Glutamatergic neuron (in vitro differentiated cells): ENCODE data around the gene ZDHHC24. TPM values are rescaled to one million over a fixed set of nuclear protein-coding genes. Genes with fewer than 3 reads are reported as not detected.

ENCODE experiments used
- DNase-seq: peaks from one replicate; pipeline ENCODE4 v3.0.0; 2022
- H3K27ac Mint-ChIP-seq: one replicate; pipeline ENCODE4 v1.8.0; 2020; ENCODE audit warnings: mild to moderate bottlenecking, mixed read lengths, inconsistent platforms; ENCODE audit not compliant: unreplicated experiment
- H3K27me3 Mint-ChIP-seq: one replicate; pipeline ENCODE4 v1.8.0; 2020; ENCODE audit warnings: mild to moderate bottlenecking, moderate library complexity, mixed read lengths, inconsistent platforms; ENCODE audit not compliant: unreplicated experiment
- H3K36me3 Mint-ChIP-seq: one replicate; pipeline ENCODE4 v1.8.0; 2020; ENCODE audit warnings: mild to moderate bottlenecking, mixed read lengths, inconsistent platforms; ENCODE audit not compliant: unreplicated experiment
- H3K4me1 Mint-ChIP-seq: one replicate; pipeline ENCODE4 v1.8.0; 2020; ENCODE audit warnings: mild to moderate bottlenecking, low read depth, mixed read lengths, inconsistent platforms; ENCODE audit not compliant: unreplicated experiment
- H3K4me3 Mint-ChIP-seq: one replicate; pipeline ENCODE4 v1.8.0; 2020; ENCODE audit warnings: mild to moderate bottlenecking, mixed read lengths, inconsistent platforms; ENCODE audit not compliant: unreplicated experiment
- H3K9me3 Mint-ChIP-seq: one replicate; pipeline ENCODE4 v1.8.0; 2020; ENCODE audit warnings: mild to moderate bottlenecking, moderate library complexity, mixed read lengths, inconsistent platforms; ENCODE audit not compliant: unreplicated experiment
- CTCF ChIP-seq: fragments of 200-600 bp; sonication (generic); IDR thresholded peaks from one replicate; pipeline ENCODE4 v1.5.0; 2021; ENCODE audit not compliant: partially characterized antibody, unreplicated experiment
- total RNA-seq: library from RNA; stranded (reverse); fragmentation: NEBNext Ultra II Directional; extraction: Animal tissue kit (Norgen Biotek cat#: 25700); gene quantifications from one replicate; pipeline ENCODE4 v1.2.1, GENCODE V29; 2021; ENCODE audit not compliant: unreplicated experiment

ZDHHC24 gene
- total RNA-seq, 1 donor from 2014 or later, result 11.5 TPM

- no peak for DNase-seq
- Mint-ChIP-seq H3K4me3 (no peak overlapping the region), H3K36me3 (peaks cover 4% of the 10 kb centered on the region), H3K27me3 (peaks cover 12% of the 10 kb centered on the region), H3K9me3 (peaks cover 13% of the 10 kb centered on the region), H3K27ac (no peak overlapping the region), H3K4me1 (peaks cover 12% of the 10 kb centered on the region)
- TF ChIP-seq CTCF, result no peak
Observed at GRCh38 chr11:66539870-66540213, 6.0 kb downstream of the ZDHHC24 start.

- peaks cover 11% of the 10 kb centered on the region for H3K27me3 Mint-ChIP-seq
- H3K4me3 Mint-ChIP-seq, result no peak overlapping the region
- TF ChIP-seq CTCF, result no peak
- no peak overlapping the region for H3K27ac Mint-ChIP-seq
- no peak for DNase-seq
- peaks cover 10% of the 10 kb centered on the region for H3K4me1 Mint-ChIP-seq
- peaks cover 1% of the 10 kb centered on the region for H3K36me3 Mint-ChIP-seq
- H3K9me3 Mint-ChIP-seq, result peaks cover 11% of the 10 kb centered on the region
Observed at GRCh38 chr11:66539170-66539869, 6.5 kb downstream of the ZDHHC24 start.

GRCh38 chr11:66532784-66533183 lies 13.1 kb downstream of the ZDHHC24 start:
- DNase-seq, result no peak
- no peak for TF ChIP-seq CTCF
- peaks cover 7% of the 10 kb centered on the region for H3K27me3 Mint-ChIP-seq
- H3K4me1 Mint-ChIP-seq, result no peaks in the 10 kb centered on the region
- no peaks in the 10 kb centered on the region for H3K9me3 Mint-ChIP-seq
- no peak overlapping the region for H3K27ac Mint-ChIP-seq
- no peak overlapping the region for H3K4me3 Mint-ChIP-seq
- no peaks in the 10 kb centered on the region for H3K36me3 Mint-ChIP-seq

GRCh38 chr11:66531841-66532240 lies 14.0 kb downstream of the ZDHHC24 start:
- Mint-ChIP-seq H3K27ac (no peak overlapping the region), H3K27me3 (peaks cover 4% of the 10 kb centered on the region), H3K9me3 (no peaks in the 10 kb centered on the region), H3K36me3 (no peaks in the 10 kb centered on the region), H3K4me1 (no peaks in the 10 kb centered on the region), H3K4me3 (no peak overlapping the region)
- no peak for TF ChIP-seq CTCF
- DNase-seq, result no peak

- DNase-seq, result no peak
- no peak overlapping the region for H3K4me3 Mint-ChIP-seq
- H3K27ac Mint-ChIP-seq, result no peak overlapping the region
- peaks cover 4% of the 10 kb centered on the region for H3K27me3 Mint-ChIP-seq
- H3K36me3 Mint-ChIP-seq, result no peaks in the 10 kb centered on the region
- no peaks in the 10 kb centered on the region for H3K4me1 Mint-ChIP-seq
- no peak for TF ChIP-seq CTCF
- H3K9me3 Mint-ChIP-seq, result no peaks in the 10 kb centered on the region
Observed at GRCh38 chr11:66530927-66531709, 14.7 kb downstream of the ZDHHC24 start.
